Gastrocnemius medialis (tissue), 4 donors: ENCODE results near the gene POLG. TPM values are rescaled to one million over a fixed set of nuclear protein-coding genes. Genes with fewer than 3 reads are reported as not detected.

Experiments used
- ATAC-seq, 2 donors: fragments of 150-250 bp; one replicate each; pipeline ENCODE4 v1.9.1; 2016
- DNase-seq, 2 donors: peaks; one replicate each; pipeline ENCODE4 v3.0.0-alpha.2; 2019
- H3K27ac ChIP-seq, 4 donors: fragments of 200-600 bp; sonication (generic); 1 replicate in 1 of 4; 2 replicates in 3 of 4; pipeline ENCODE4 v1.5.1; 2016 to 2018; ENCODE audit warnings: mild to moderate bottlenecking in 2 of 4, moderate library complexity in 1 of 4
- H3K27me3 ChIP-seq, 3 donors: fragments of 200-600 bp; sonication (generic) in 2 of 3; 1 replicate in 1 of 3; 2 replicates in 2 of 3; pipeline versions ENCODE4 v1.5.1 to v1.6.0; 2016 to 2019; ENCODE audit warnings: mild to moderate bottlenecking in 1 of 3, moderate library complexity in 1 of 3
- H3K36me3 ChIP-seq, 2 donors: fragments of 200-600 bp; sonication (generic) in 1 of 2; one replicate each; pipeline ENCODE4 v1.5.1; 2017 to 2018
- H3K4me1 ChIP-seq, 2 donors: fragments of 200-600 bp; sonication (generic) in 1 of 2; one replicate each; pipeline ENCODE4 v1.5.1; 2016 to 2017; ENCODE audit warnings: mild to moderate bottlenecking in 2 of 2
- H3K4me3 ChIP-seq, 4 donors: fragments of 200-600 bp; sonication (generic) in 3 of 4; 1 replicate in 1 of 4; 2 replicates in 3 of 4; pipeline ENCODE4 v1.5.1; 2016 to 2019; ENCODE audit warnings: mild to moderate bottlenecking in 2 of 4
- H3K9me3 ChIP-seq, 3 donors: fragments of 200-600 bp; sonication (generic) in 2 of 3; 1 replicate in 1 of 3; 2 replicates in 2 of 3; pipeline ENCODE4 v1.5.1; 2016 to 2019
- CTCF ChIP-seq, 5 experiments: fragments of 450-650 bp in 3 of 5; fragments of 200-600 bp in 2 of 5; sonication (generic) in 2 of 5; IDR thresholded peaks in 4 of 5; conservative IDR thresholded peaks in 1 of 5; 1 replicate in 4 of 5; 2 replicates in 1 of 5; pipeline ENCODE4 v1.5.1; 2016 to 2019; ENCODE audit warnings: antibody characterized with exemption in 5 of 5, mild to moderate bottlenecking in 3 of 5, moderate library complexity in 3 of 5
- POLR2A ChIP-seq, 2 donors: fragments of 450-650 bp; IDR thresholded peaks; one replicate each; pipeline ENCODE4 v1.6.1; 2017; ENCODE audit warnings: antibody characterized with exemption in 2 of 2, mild to moderate bottlenecking in 2 of 2, moderate library complexity in 2 of 2
- in situ Hi-C, 4 donors: fragments of 200-750 bp; cut with MboI; loops; one replicate each; pipeline versions ENCODE4 v1.15.0 to v1.8.0; 2017; ENCODE audit warnings: low sequenced_read_pairs in 4 of 4
- intact Hi-C: fragments of 100-400 bp; cut with DNase I; formaldehyde crosslinking; loops from one replicate; pipeline ENCODE4 v1.15.1; 2023; ENCODE audit warnings: low total_unique reads
- total RNA-seq, 4 donors: library from RNA; depleted of rRNA; stranded (reverse); fragments of >200 nt; gene quantifications; one replicate each; pipeline versions ENCODE4 v1.1.0 to v1.2.3, GENCODE V29; 2016

POLG gene
- total RNA-seq, 4 donors from 2014 or later: 50.9 to 81.9 (median 61.4) TPM

- DNase-seq (no peak), ATAC-seq (no peak)
- H3K27me3 ChIP-seq: no peaks in the 10 kb centered on the region
- TF ChIP-seq CTCF (IDR thresholded peaks at IDR 0.05 in 4 of 5, conservative IDR thresholded peaks at IDR 0.05 in 1 of 5) (no peak), POLR2A (IDR thresholded peaks at IDR 0.05) (no peak)
- peaks cover 0 to 97% of the 10 kb centered on the region in 2 donors for H3K36me3 ChIP-seq
- H3K4me1 ChIP-seq: peaks cover 0 to 7% of the 10 kb centered on the region in 2 donors
- H3K27ac ChIP-seq: no peak overlapping the region
- in situ Hi-C loops: no loop called here
- H3K4me3 ChIP-seq: no peak overlapping the region
- intact Hi-C loops: no loop called here
- no peaks in the 10 kb centered on the region for H3K9me3 ChIP-seq
Measured at GRCh38 chr15:89325039-89325803, 9.4 kb downstream of the POLG start.

- Histone ChIP-seq H3K27me3 (no peaks in the 10 kb centered on the region), H3K9me3 (no peaks in the 10 kb centered on the region), H3K27ac (no peak overlapping the region), H3K36me3 (peaks cover 0 to 97% of the 10 kb centered on the region in 2 donors), H3K4me1 (no peaks in the 10 kb centered on the region), H3K4me3 (no peak overlapping the region)
- intact Hi-C loops: no loop called here
- ATAC-seq: no peak
- no peak for TF ChIP-seq POLR2A (IDR thresholded peaks at IDR 0.05)
- no peak for TF ChIP-seq CTCF (IDR thresholded peaks at IDR 0.05 in 4 of 5, conservative IDR thresholded peaks at IDR 0.05 in 1 of 5)
- no peak for DNase-seq
- in situ Hi-C loops: no loop called here
Measured at GRCh38 chr15:89323825-89324224, 10.8 kb downstream of the POLG start.

- in situ Hi-C loops (no loop called here), intact Hi-C loops (no loop called here)
Measured at GRCh38 chr15:89322822-89323221, 11.8 kb downstream of the POLG start.

GRCh38 chr15:89321521-89322410 lies 12.9 kb downstream of the POLG start:
- no peaks in the 10 kb centered on the region for H3K9me3 ChIP-seq
- no peaks in the 10 kb centered on the region for H3K4me1 ChIP-seq
- intact Hi-C loops (no loop called here), in situ Hi-C loops (no loop called here)
- DNase-seq (no peak), ATAC-seq (no peak)
- no peaks in the 10 kb centered on the region for H3K27me3 ChIP-seq
- peaks cover 4 to 97% of the 10 kb centered on the region in 2 donors for H3K36me3 ChIP-seq
- H3K4me3 ChIP-seq: no peak overlapping the region
- no peak overlapping the region for H3K27ac ChIP-seq
- TF ChIP-seq CTCF (IDR thresholded peaks at IDR 0.05 in 4 of 5, conservative IDR thresholded peaks at IDR 0.05 in 1 of 5) (no peak), POLR2A (IDR thresholded peaks at IDR 0.05) (no peak)

More at GRCh38 chr15:89322822-89323221, 11.8 kb downstream of the POLG start:
- TF ChIP-seq POLR2A (IDR thresholded peaks at IDR 0.05) (no peak), CTCF (IDR thresholded peaks at IDR 0.05 in 4 of 5, conservative IDR thresholded peaks at IDR 0.05 in 1 of 5) (no peak)
- ATAC-seq: no peak
- no peaks in the 10 kb centered on the region for H3K9me3 ChIP-seq
- no peak for DNase-seq
- no peak overlapping the region for H3K27ac ChIP-seq
- peaks cover 0 to 97% of the 10 kb centered on the region in 2 donors for H3K36me3 ChIP-seq
- H3K4me1 ChIP-seq: no peaks in the 10 kb centered on the region
- no peak overlapping the region for H3K4me3 ChIP-seq
- H3K27me3 ChIP-seq: no peaks in the 10 kb centered on the region
